ENCODE measurements around the gene FUT7.

DNA sequence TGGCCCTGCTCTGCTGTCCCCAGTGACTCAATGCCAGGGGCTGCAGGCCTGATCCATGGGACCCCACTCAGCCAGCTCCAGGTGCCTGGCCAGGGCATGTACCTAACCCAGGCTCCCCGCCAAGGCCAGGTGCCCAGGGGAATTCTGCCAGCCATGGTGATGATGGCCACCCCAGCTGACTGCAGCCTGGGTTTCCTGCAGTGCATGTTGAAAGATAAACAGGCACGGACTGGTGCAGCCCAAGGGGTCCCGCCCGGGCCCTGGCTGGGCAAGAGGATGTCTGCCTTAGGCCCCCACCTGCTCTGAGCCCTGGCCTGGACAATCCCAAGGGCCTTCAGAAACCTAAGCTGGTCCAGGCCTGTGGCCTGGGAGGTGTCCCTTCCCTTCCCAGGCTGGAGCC is 5.1 kb downstream of the FUT7 start:
- TF ChIP-seq NR2F1 (CRISPR knock-in tag; IDR thresholded peaks at IDR 0.05) (no peak), ZNF17 (CRISPR knock-in tag; IDR thresholded peaks at IDR 0.05) (no peak), ZNF12 (CRISPR knock-in tag; IDR thresholded peaks at IDR 0.05) (no peak), NBN (conservative IDR thresholded peaks at IDR 0.05) (no peak), THYN1 (CRISPR knock-in tag; IDR thresholded peaks at IDR 0.05; ENCODE audit: borderline replicate concordance, low read depth) (no peak), MTA3 (CRISPR knock-in tag; IDR thresholded peaks at IDR 0.05) (no peak), POLR2A (IDR thresholded peaks at IDR 0.05; ENCODE audit: insufficient read depth in 1 of 2, low read depth in 2 of 2, low read length in 2 of 2) (no peak)
- TF ChIP-seq, protein P1, sequence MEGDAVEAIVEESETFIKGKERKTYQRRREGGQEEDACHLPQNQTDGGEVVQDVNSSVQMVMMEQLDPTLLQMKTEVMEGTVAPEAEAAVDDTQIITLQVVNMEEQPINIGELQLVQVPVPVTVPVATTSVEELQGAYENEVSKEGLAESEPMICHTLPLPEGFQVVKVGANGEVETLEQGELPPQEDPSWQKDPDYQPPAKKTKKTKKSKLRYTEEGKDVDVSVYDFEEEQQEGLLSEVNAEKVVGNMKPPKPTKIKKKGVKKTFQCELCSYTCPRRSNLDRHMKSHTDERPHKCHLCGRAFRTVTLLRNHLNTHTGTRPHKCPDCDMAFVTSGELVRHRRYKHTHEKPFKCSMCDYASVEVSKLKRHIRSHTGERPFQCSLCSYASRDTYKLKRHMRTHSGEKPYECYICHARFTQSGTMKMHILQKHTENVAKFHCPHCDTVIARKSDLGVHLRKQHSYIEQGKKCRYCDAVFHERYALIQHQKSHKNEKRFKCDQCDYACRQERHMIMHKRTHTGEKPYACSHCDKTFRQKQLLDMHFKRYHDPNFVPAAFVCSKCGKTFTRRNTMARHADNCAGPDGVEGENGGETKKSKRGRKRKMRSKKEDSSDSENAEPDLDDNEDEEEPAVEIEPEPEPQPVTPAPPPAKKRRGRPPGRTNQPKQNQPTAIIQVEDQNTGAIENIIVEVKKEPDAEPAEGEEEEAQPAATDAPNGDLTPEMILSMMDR (CRISPR knock-in tag; IDR thresholded peaks at IDR 0.05) = no peak
